Tibial artery (tissue), 4 donors: ENCODE results near the gene GLT6D1.

Experiments
- DNase-seq, 2 donors: peaks; one replicate each; pipeline ENCODE4 v3.0.0-alpha.2; 2019
- H3K27ac ChIP-seq, 2 donors: fragments of 200-600 bp; sonication (generic) in 1 of 2; 1 replicate in 1 of 2; 2 replicates in 1 of 2; pipeline ENCODE4 v1.5.1; 2018 to 2019; ENCODE audit warnings: mild to moderate bottlenecking in 1 of 2
- H3K27me3 ChIP-seq, 2 donors: fragments of 200-600 bp; sonication (generic) in 1 of 2; one replicate each; pipeline versions ENCODE4 v1.5.1 to v1.6.0; 2016 to 2019
- H3K36me3 ChIP-seq, 3 donors: fragments of 200-600 bp; sonication (generic) in 2 of 3; one replicate each; pipeline ENCODE4 v1.5.1; 2016 to 2019; ENCODE audit warnings: mild to moderate bottlenecking in 2 of 3
- H3K4me1 ChIP-seq, 4 donors: fragments of 200-600 bp; sonication (generic) in 2 of 4; 1 replicate in 3 of 4; 2 replicates in 1 of 4; pipeline ENCODE4 v1.5.1; 2016 to 2019
- H3K4me3 ChIP-seq, 2 donors: fragments of 200-600 bp; sonication (generic) in 1 of 2; 1 replicate in 1 of 2; 2 replicates in 1 of 2; pipeline ENCODE4 v1.5.1; 2018 to 2019; ENCODE audit warnings: mild to moderate bottlenecking in 2 of 2
- H3K9me3 ChIP-seq, 3 donors: fragments of 200-600 bp; sonication (generic) in 1 of 3; one replicate each; pipeline ENCODE4 v1.5.1; 2016 to 2019
- CTCF ChIP-seq, 2 experiments: fragments of 200-600 bp in 1 of 2; fragments of 450-650 bp in 1 of 2; IDR thresholded peaks; one replicate each; pipeline ENCODE4 v1.5.1; 2017 to 2019; ENCODE audit warnings: antibody characterized with exemption in 2 of 2, mild to moderate bottlenecking in 1 of 2, moderate library complexity in 1 of 2
- intact Hi-C: fragments of 100-400 bp; cut with DNase I; formaldehyde crosslinking; loops from one replicate; pipeline ENCODE4 v1.15.0; 2023; ENCODE audit warnings: low total_unique reads

GLT6D1 gene

GRCh38 chr9:135618866-135619598, 20.3 kb downstream of the GLT6D1 start:
- Histone ChIP-seq H3K27ac (no peak overlapping the region), H3K36me3 (no peaks in the 10 kb centered on the region), H3K4me1 (no peaks in the 10 kb centered on the region), H3K9me3 (no peaks in the 10 kb centered on the region), H3K4me3 (no peak overlapping the region), H3K27me3 (peaks cover 0 to 48% of the 10 kb centered on the region in 2 donors)
- no peak for DNase-seq
- intact Hi-C loops: no loop called here
- TF ChIP-seq CTCF (IDR thresholded peaks at IDR 0.05): no peak

DNA sequence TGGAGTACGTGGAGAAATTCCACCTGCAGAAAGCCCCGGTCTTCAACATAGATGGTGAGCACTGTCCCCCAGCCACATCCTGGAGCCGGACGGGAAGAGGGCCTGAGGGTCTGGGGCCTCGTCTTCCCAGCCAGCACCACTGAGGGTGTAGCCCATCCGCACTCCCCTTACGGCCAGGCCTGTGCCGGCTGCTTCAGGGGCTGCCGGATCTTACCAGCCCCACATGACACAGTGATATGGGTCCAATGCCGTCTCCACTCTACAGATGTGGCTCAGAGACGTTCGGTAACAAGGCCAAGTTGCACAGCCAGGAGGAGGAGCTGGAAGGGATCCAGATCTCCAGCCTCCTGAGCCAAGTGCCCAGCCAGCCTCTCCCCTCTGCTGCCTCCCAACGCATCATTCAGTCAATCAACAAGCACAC, 21.3 kb downstream of the GLT6D1 start:
- Histone ChIP-seq H3K9me3 (no peaks in the 10 kb centered on the region), H3K4me3 (no peak overlapping the region), H3K27ac (no peak overlapping the region), H3K36me3 (no peaks in the 10 kb centered on the region), H3K4me1 (no peaks in the 10 kb centered on the region), H3K27me3 (peaks cover 0 to 59% of the 10 kb centered on the region in 2 donors)
- intact Hi-C loops: no loop called here
- TF ChIP-seq CTCF (IDR thresholded peaks at IDR 0.05): no peak
- no peak for DNase-seq

GRCh38 chr9:135617538-135617900, 21.8 kb downstream of the GLT6D1 start:
- H3K9me3 ChIP-seq: no peaks in the 10 kb centered on the region
- DNase-seq: peak in 1 of 2 donors; percentile 51
- no peaks in the 10 kb centered on the region for H3K36me3 ChIP-seq
- peaks cover 0 to 63% of the 10 kb centered on the region in 2 donors for H3K27me3 ChIP-seq
- H3K4me3 ChIP-seq: no peak overlapping the region
- intact Hi-C loops: no loop called here
- no peaks in the 10 kb centered on the region for H3K4me1 ChIP-seq
- H3K27ac ChIP-seq: no peak overlapping the region
- no peak for TF ChIP-seq CTCF (IDR thresholded peaks at IDR 0.05)

GRCh38 chr9:135616619-135617537, 22.5 kb downstream of the GLT6D1 start:
- Histone ChIP-seq H3K27ac (no peak overlapping the region), H3K4me3 (no peak overlapping the region), H3K27me3 (peaks cover 0 to 68% of the 10 kb centered on the region in 2 donors), H3K9me3 (no peaks in the 10 kb centered on the region), H3K4me1 (no peaks in the 10 kb centered on the region), H3K36me3 (no peaks in the 10 kb centered on the region)
- intact Hi-C loops: no loop called here
- DNase-seq: peak in 1 of 2 donors; percentile 56
- no peak for TF ChIP-seq CTCF (IDR thresholded peaks at IDR 0.05)

GRCh38 chr9:135615666-135616618, 23.4 kb downstream of the GLT6D1 start:
- Histone ChIP-seq H3K4me1 (no peaks in the 10 kb centered on the region), H3K27me3 (peaks cover 0 to 74% of the 10 kb centered on the region in 2 donors), H3K4me3 (no peak overlapping the region), H3K27ac (no peak overlapping the region), H3K36me3 (no peaks in the 10 kb centered on the region), H3K9me3 (no peaks in the 10 kb centered on the region)
- intact Hi-C loops: no loop called here
- TF ChIP-seq CTCF (IDR thresholded peaks at IDR 0.05): no peak
- DNase-seq: no peak
